Activated naive CD4-positive, alpha-beta T cell treated with anti-CD3 and anti-CD28 coated beads, Interleukin-2, amount 50 U/mL, for 24 hours (primary cell): ENCODE data around the gene CPT1A.
"Not testable (repeated sequence)": the region's sequence is repeated elsewhere in the genome, so short reads cannot be mapped to it uniquely, and the experiment has no call there.

Source experiments
- H3K27ac Mint-ChIP-seq: one replicate; pipeline ENCODE4 v1.8.0; 2021; ENCODE audit warnings: mild to moderate bottlenecking, mixed read lengths
- H3K27me3 Mint-ChIP-seq: one replicate; pipeline ENCODE4 v1.8.0; 2021; ENCODE audit warnings: mixed read lengths
- H3K36me3 Mint-ChIP-seq: one replicate; pipeline ENCODE4 v1.8.0; 2021; ENCODE audit warnings: mixed read lengths
- H3K4me1 Mint-ChIP-seq: one replicate; pipeline ENCODE4 v1.8.0; 2021; ENCODE audit warnings: mixed read lengths
- H3K4me3 Mint-ChIP-seq: one replicate; pipeline ENCODE4 v1.8.0; 2021; ENCODE audit warnings: mild to moderate bottlenecking, mixed read lengths
- H3K9me3 Mint-ChIP-seq: one replicate; pipeline ENCODE4 v1.8.0; 2021; ENCODE audit warnings: mixed read lengths

Gene CPT1A

GRCh38 chr11:68859123-68859522 lies 17.4 kb upstream of the CPT1A start:
- Mint-ChIP-seq H3K36me3 (peaks cover under 1% of the 10 kb centered on the region), H3K4me1 (peaks cover 5% of the 10 kb centered on the region), H3K9me3 (no peaks in the 10 kb centered on the region), H3K27ac (no peak overlapping the region), H3K27me3 (peaks cover 2% of the 10 kb centered on the region), H3K4me3 (no peak overlapping the region)

- Mint-ChIP-seq H3K9me3 (no peaks in the 10 kb centered on the region), H3K4me1 (peaks cover 5% of the 10 kb centered on the region), H3K27me3 (peaks cover 8% of the 10 kb centered on the region), H3K36me3 (no peaks in the 10 kb centered on the region), H3K27ac (no peak overlapping the region), H3K4me3 (no peak overlapping the region)
These were observed 15.4 kb upstream of the CPT1A start for GRCh38 chr11:68857037-68857586.

- H3K4me3 Mint-ChIP-seq: peak overlapping the region; percentile 40
- not testable (repeated sequence) for H3K27me3 Mint-ChIP-seq, H3K4me1 Mint-ChIP-seq, H3K27ac Mint-ChIP-seq, H3K9me3 Mint-ChIP-seq, H3K36me3 Mint-ChIP-seq
These were observed 14.8 kb upstream of the CPT1A start for GRCh38 chr11:68856425-68857030.

- peak overlapping the region; percentile 74 for H3K4me3 Mint-ChIP-seq
- peaks cover 5% of the 10 kb centered on the region for H3K4me1 Mint-ChIP-seq
- no peaks in the 10 kb centered on the region for H3K36me3 Mint-ChIP-seq
- no peaks in the 10 kb centered on the region for H3K9me3 Mint-ChIP-seq
- H3K27me3 Mint-ChIP-seq: peaks cover 8% of the 10 kb centered on the region
- no peak overlapping the region for H3K27ac Mint-ChIP-seq
These were observed 13.7 kb upstream of the CPT1A start for GRCh38 chr11:68855205-68855981.

- Mint-ChIP-seq H3K36me3 (no peaks in the 10 kb centered on the region), H3K4me3 (peak overlapping the region; percentile 1), H3K27me3 (peaks cover 8% of the 10 kb centered on the region), H3K27ac (no peak overlapping the region), H3K9me3 (no peaks in the 10 kb centered on the region), H3K4me1 (peaks cover 5% of the 10 kb centered on the region)
These were observed 12.7 kb upstream of the CPT1A start for GRCh38 chr11:68854273-68854958.

GRCh38 chr11:68852628-68853027 lies 10.9 kb upstream of the CPT1A start:
- Mint-ChIP-seq H3K4me1 (peaks cover 5% of the 10 kb centered on the region), H3K27ac (no peak overlapping the region), H3K4me3 (no peak overlapping the region), H3K9me3 (no peaks in the 10 kb centered on the region), H3K36me3 (no peaks in the 10 kb centered on the region), H3K27me3 (peaks cover 8% of the 10 kb centered on the region)

- Mint-ChIP-seq H3K27ac (no peak overlapping the region), H3K9me3 (no peaks in the 10 kb centered on the region), H3K36me3 (no peaks in the 10 kb centered on the region), H3K4me1 (peaks cover 8% of the 10 kb centered on the region), H3K4me3 (no peak overlapping the region), H3K27me3 (no peaks in the 10 kb centered on the region)
These were observed 6.7 kb upstream of the CPT1A start for GRCh38 chr11:68848429-68848828.

GRCh38 chr11:68847395-68847794 lies 5.7 kb upstream of the CPT1A start:
- Mint-ChIP-seq H3K27ac (no peak overlapping the region), H3K4me1 (peaks cover 14% of the 10 kb centered on the region)

GRCh38 chr11:68845351-68846002 lies 3.8 kb upstream of the CPT1A start:
- peaks cover 15% of the 10 kb centered on the region for H3K4me1 Mint-ChIP-seq
- H3K36me3 Mint-ChIP-seq: no peaks in the 10 kb centered on the region
- H3K4me3 Mint-ChIP-seq: no peak overlapping the region
- no peaks in the 10 kb centered on the region for H3K27me3 Mint-ChIP-seq
- no peak overlapping the region for H3K27ac Mint-ChIP-seq
- H3K9me3 Mint-ChIP-seq: no peaks in the 10 kb centered on the region

More at GRCh38 chr11:68847395-68847794, 5.7 kb upstream of the CPT1A start:
- no peaks in the 10 kb centered on the region for H3K9me3 Mint-ChIP-seq
- H3K4me3 Mint-ChIP-seq: no peak overlapping the region
- H3K27me3 Mint-ChIP-seq: no peaks in the 10 kb centered on the region
- H3K36me3 Mint-ChIP-seq: no peaks in the 10 kb centered on the region

GRCh38 chr11:68844801-68845200 lies 3.1 kb upstream of the CPT1A start:
- Mint-ChIP-seq H3K4me3 (no peak overlapping the region), H3K36me3 (no peaks in the 10 kb centered on the region), H3K4me1 (peaks cover 22% of the 10 kb centered on the region), H3K27me3 (no peaks in the 10 kb centered on the region), H3K9me3 (no peaks in the 10 kb centered on the region), H3K27ac (peak overlapping the region; percentile 41)

GRCh38 chr11:68844376-68844775 lies 2.7 kb upstream of the CPT1A start:
- Mint-ChIP-seq H3K9me3 (no peaks in the 10 kb centered on the region), H3K27me3 (no peaks in the 10 kb centered on the region), H3K27ac (no peak overlapping the region)

GRCh38 chr11:68843703-68844312 lies 2.1 kb upstream of the CPT1A start:
- H3K27ac Mint-ChIP-seq: peak overlapping the region; percentile 35
- peaks cover 26% of the 10 kb centered on the region for H3K4me1 Mint-ChIP-seq
- H3K27me3 Mint-ChIP-seq: no peaks in the 10 kb centered on the region
- no peaks in the 10 kb centered on the region for H3K36me3 Mint-ChIP-seq
- H3K4me3 Mint-ChIP-seq: peak overlapping the region; percentile 86
- no peaks in the 10 kb centered on the region for H3K9me3 Mint-ChIP-seq

More at GRCh38 chr11:68844376-68844775, 2.7 kb upstream of the CPT1A start:
- peaks cover 26% of the 10 kb centered on the region for H3K4me1 Mint-ChIP-seq
- peak overlapping the region; percentile 86 for H3K4me3 Mint-ChIP-seq
- H3K36me3 Mint-ChIP-seq: no peaks in the 10 kb centered on the region

GRCh38 chr11:68843052-68843561 lies 1.4 kb upstream of the CPT1A start:
- Mint-ChIP-seq H3K27me3 (no peaks in the 10 kb centered on the region), H3K9me3 (no peaks in the 10 kb centered on the region), H3K4me1 (peaks cover 28% of the 10 kb centered on the region), H3K27ac (peak overlapping the region; percentile 83), H3K36me3 (no peaks in the 10 kb centered on the region), H3K4me3 (peak overlapping the region; percentile 86)

- Mint-ChIP-seq H3K27me3 (no peaks in the 10 kb centered on the region), H3K9me3 (no peaks in the 10 kb centered on the region), H3K4me3 (peak overlapping the region; percentile 86), H3K36me3 (no peaks in the 10 kb centered on the region), H3K4me1 (peaks cover 34% of the 10 kb centered on the region), H3K27ac (peak overlapping the region; percentile 84)
These were observed 823 bp upstream of the CPT1A start for GRCh38 chr11:68842427-68843051.
